Hepatocyte (in vitro differentiated cells): Measurements from ENCODE around the gene ANKRD10. TPM values are rescaled to one million over a fixed set of nuclear protein-coding genes. Genes with fewer than 3 reads are reported as not detected.

ENCODE experiments used
- DNase-seq: peaks from one replicate; pipeline ENCODE4 v3.0.0-alpha.2; 2016; ENCODE audit warnings: low spot score
- H2AFZ ChIP-seq: fragments of 200-600 bp; sonication (generic); 2 replicates; pipeline ENCODE4 v1.6.0; 2016; ENCODE audit warnings: antibody characterized with exemption, mild to moderate bottlenecking
- H3K27ac ChIP-seq: fragments of 200-600 bp; sonication (generic); 2 replicates; pipeline ENCODE4 v1.5.1; 2016; ENCODE audit warnings: mild to moderate bottlenecking
- H3K27me3 ChIP-seq: fragments of 200-600 bp; sonication (generic); 2 replicates; pipeline ENCODE4 v1.6.1; 2016
- H3K36me3 ChIP-seq: fragments of 200-600 bp; sonication (generic); replicated peaks from 2 replicates; pipeline ENCODE4 v1.5.1; 2016; ENCODE audit warnings: low read depth; ENCODE audit not compliant: insufficient read depth
- H3K4me1 ChIP-seq: fragments of 200-600 bp; sonication (generic); 2 replicates; pipeline ENCODE4 v1.5.1; 2016; ENCODE audit warnings: mild to moderate bottlenecking, moderate library complexity; ENCODE audit not compliant: insufficient read depth
- H3K4me2 ChIP-seq: fragments of 200-600 bp; sonication (generic); 2 replicates; pipeline ENCODE4 v1.6.0; 2016
- H3K4me3 ChIP-seq: fragments of 200-600 bp; sonication (generic); 2 replicates; pipeline ENCODE4 v1.5.1; 2016; ENCODE audit warnings: mild to moderate bottlenecking
- H3K79me2 ChIP-seq: fragments of 200-600 bp; sonication (generic); 2 replicates; pipeline ENCODE4 v1.6.0; 2017; ENCODE audit warnings: mild to moderate bottlenecking
- H3K9me2 ChIP-seq: fragments of 200-600 bp; sonication (generic); replicated peaks from 2 replicates; pipeline ENCODE4 v1.6.0; 2017; ENCODE audit warnings: mild to moderate bottlenecking; ENCODE audit not compliant: insufficient read depth
- H3K9me3 ChIP-seq: fragments of 200-600 bp; sonication (generic); 2 replicates; pipeline ENCODE4 v1.5.1; 2016; ENCODE audit warnings: low read depth, mild to moderate bottlenecking
- H4K20me1 ChIP-seq: fragments of 200-600 bp; sonication (generic); 2 replicates; pipeline ENCODE4 v1.6.0; 2016; ENCODE audit warnings: mild to moderate bottlenecking; ENCODE audit not compliant: insufficient read depth, poor library complexity, severe bottlenecking
- CTCF ChIP-seq: fragments of 200-600 bp; sonication (generic); IDR thresholded peaks from 2 replicates; pipeline ENCODE4 v1.5.1; 2016; ENCODE audit warnings: antibody characterized with exemption, mild to moderate bottlenecking; ENCODE audit not compliant: poor library complexity
- EZH2 ChIP-seq: fragments of 200-600 bp; sonication (generic); IDR thresholded peaks from 2 replicates; pipeline ENCODE4 v1.6.1; 2016; ENCODE audit warnings: antibody characterized with exemption, mild to moderate bottlenecking, borderline replicate concordance
- EZH2phosphoT487 ChIP-seq: fragments of 200-600 bp; sonication (generic); IDR thresholded peaks from one replicate; pipeline ENCODE4 v1.6.1; 2018; ENCODE audit warnings: antibody characterized with exemption, mild to moderate bottlenecking, low read depth, moderate library complexity; ENCODE audit not compliant: unreplicated experiment, severe bottlenecking
- WGBS: methylation state at CpG from one replicate; pipeline ENCODE4 v1.1.6; 2016; ENCODE audit warnings: low lambda C conversion rate; ENCODE audit errors: missing lambda C conversion rate; 5-methylcytosine and 5-hydroxymethylcytosine counted together
- polyA plus RNA-seq: library from polyadenylated mRNA; unstranded; fragments of >200 nt; fragmentation: Nextera tagmentation; extraction: Ambion mirVana; gene quantifications from 2 replicates; pipeline ENCODE4 v1.2.1, GENCODE V29; 2016
- total RNA-seq: library from RNA; depleted of rRNA; stranded (reverse); fragments of >200 nt; gene quantifications from 2 replicates; pipeline ENCODE4 v1.2.3, GENCODE V29; 2014

The ANKRD10 gene
- total and polyA plus RNA-seq, 2 experiments from 2014 or later = 104 to 143 TPM

DNA sequence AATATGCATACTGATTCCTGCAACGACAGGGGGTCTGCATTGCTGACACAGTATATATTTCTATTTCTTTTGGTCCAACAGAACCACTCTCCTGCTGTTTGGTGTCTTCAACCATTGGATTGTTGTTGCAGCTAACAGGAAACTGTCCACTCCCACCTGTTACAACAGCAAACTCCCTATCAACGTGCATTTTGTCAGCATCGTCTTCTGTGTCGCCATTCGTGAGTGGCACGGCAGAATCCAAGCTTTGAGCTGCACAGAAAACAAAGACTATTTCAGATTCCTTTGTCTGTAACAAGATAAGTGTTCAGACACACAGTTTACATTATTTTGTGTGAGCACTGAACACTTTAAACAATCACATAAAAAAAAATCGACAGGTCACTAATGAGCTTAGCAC lies 31.3 kb downstream of the ANKRD10 start:
- no peaks in the 10 kb centered on the region for H3K9me3 ChIP-seq
- H3K4me3 ChIP-seq = no peak overlapping the region
- H3K27me3 ChIP-seq = no peaks in the 10 kb centered on the region
- no peaks in the 10 kb centered on the region for H3K9me2 ChIP-seq
- no peaks in the 10 kb centered on the region for H4K20me1 ChIP-seq
- WGBS = 84% methylated on average over 7 of the region's 7 CpGs
- DNase-seq = no peak
- H3K27ac ChIP-seq = no peak overlapping the region
- no peaks in the 10 kb centered on the region for H3K36me3 ChIP-seq
- H2AFZ ChIP-seq = no peak overlapping the region
- no peak for TF ChIP-seq CTCF
- TF ChIP-seq EZH2phosphoT487 = no peak
- TF ChIP-seq EZH2 = no peak
- no peak overlapping the region for H3K4me2 ChIP-seq
- H3K4me1 ChIP-seq = peaks cover 6% of the 10 kb centered on the region
- no peaks in the 10 kb centered on the region for H3K79me2 ChIP-seq

DNA sequence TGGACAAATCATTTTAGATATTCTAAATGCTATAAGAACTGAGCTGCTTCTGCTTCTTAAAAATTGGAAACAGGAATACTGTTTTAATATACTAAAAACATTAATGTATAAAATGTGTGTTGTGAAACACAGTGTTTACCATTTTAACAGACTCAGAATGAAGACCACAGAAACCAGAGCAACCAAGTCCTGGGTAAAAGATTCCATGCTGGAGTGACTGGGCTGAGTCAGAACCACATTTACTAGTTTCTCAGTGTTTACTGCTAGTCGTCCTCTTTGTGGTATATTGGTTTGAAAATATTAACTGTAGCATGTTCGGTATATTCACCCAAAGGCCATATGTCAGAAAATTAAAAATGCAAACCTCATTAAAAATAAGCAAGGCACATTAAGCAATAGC lies 31.9 kb downstream of the ANKRD10 start:
- DNase-seq = no peak
- H3K4me3 ChIP-seq = no peak overlapping the region
- WGBS = 78% methylated on average over 2 of the region's 2 CpGs
- H2AFZ ChIP-seq = no peak overlapping the region
- H3K27me3 ChIP-seq = no peaks in the 10 kb centered on the region
- H3K4me1 ChIP-seq = peaks cover 6% of the 10 kb centered on the region
- no peak overlapping the region for H3K4me2 ChIP-seq
- H3K9me2 ChIP-seq = no peaks in the 10 kb centered on the region
- H4K20me1 ChIP-seq = no peaks in the 10 kb centered on the region
- no peaks in the 10 kb centered on the region for H3K36me3 ChIP-seq
- H3K79me2 ChIP-seq = no peaks in the 10 kb centered on the region
- TF ChIP-seq CTCF = no peak
- H3K27ac ChIP-seq = peak overlapping the region; percentile 5
- H3K9me3 ChIP-seq = no peaks in the 10 kb centered on the region

DNA sequence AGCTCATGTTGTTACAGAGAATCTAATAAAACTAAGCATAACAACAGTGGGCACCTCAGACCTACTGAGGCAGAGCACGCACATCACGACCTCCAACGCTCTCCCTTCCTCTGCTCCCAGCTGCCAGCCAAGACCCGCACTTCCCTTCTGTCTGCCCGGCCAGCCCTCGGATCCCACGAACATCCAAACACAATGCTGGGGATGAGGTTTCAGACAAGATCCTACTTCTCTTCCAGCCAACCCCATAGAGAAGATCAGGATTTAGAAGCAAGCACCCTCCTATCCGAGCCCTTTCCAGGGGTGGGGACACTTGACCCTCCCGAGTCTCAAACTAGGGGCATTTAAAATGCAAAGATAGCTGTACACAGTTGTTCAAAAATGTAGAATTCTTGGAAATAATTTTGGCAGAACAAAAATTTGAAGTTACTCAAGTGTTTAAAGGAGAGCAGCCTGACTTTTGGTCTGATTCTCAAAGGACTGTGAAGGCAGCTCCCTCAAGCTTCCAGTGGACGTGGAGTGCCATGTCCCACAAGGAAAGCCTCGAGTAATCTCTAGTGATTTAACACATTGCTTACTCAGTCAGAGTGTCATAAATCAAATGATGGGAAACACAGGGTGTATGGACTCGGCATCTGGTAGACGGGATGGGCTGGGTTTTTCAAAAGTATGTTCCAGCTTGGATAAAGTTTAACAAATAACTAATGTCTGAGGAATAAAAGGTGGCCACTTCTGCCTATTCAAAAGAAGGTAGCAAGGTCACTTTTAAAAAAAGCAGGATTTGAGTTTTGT lies 32.8 kb downstream of the ANKRD10 start:
- H3K27ac ChIP-seq = peak overlapping the region; percentile 43
- WGBS = 70% methylated on average over 13 of the region's 13 CpGs

More for the DNA sequence above, 32.8 kb downstream of the ANKRD10 start:
- H3K4me1 ChIP-seq = peaks cover 6% of the 10 kb centered on the region
- no peak overlapping the region for H3K4me3 ChIP-seq
- H3K4me2 ChIP-seq = peak overlapping the region; percentile 13
- peak; percentile 34 for DNase-seq
- H4K20me1 ChIP-seq = no peaks in the 10 kb centered on the region
- TF ChIP-seq EZH2 = no peak
- no peak for TF ChIP-seq CTCF
- TF ChIP-seq EZH2phosphoT487 = no peak
- no peaks in the 10 kb centered on the region for H3K9me2 ChIP-seq
- no peak overlapping the region for H2AFZ ChIP-seq
- H3K9me3 ChIP-seq = no peaks in the 10 kb centered on the region
- H3K36me3 ChIP-seq = no peaks in the 10 kb centered on the region
- no peaks in the 10 kb centered on the region for H3K79me2 ChIP-seq
- no peaks in the 10 kb centered on the region for H3K27me3 ChIP-seq
